GM19452 (cell line): Measurements from ENCODE around the gene TECTA.
"Not testable (repeated sequence)": the region's sequence is repeated elsewhere in the genome, so short reads cannot be mapped to it uniquely, and the experiment has no call there.

Experiments used
- ATAC-seq: cut with Tn5 transposase; IDR thresholded peaks from one replicate; pipeline ENCODE4 v1.9.1; 2021; ENCODE audit not compliant: unreplicated experiment

Gene TECTA

DNA sequence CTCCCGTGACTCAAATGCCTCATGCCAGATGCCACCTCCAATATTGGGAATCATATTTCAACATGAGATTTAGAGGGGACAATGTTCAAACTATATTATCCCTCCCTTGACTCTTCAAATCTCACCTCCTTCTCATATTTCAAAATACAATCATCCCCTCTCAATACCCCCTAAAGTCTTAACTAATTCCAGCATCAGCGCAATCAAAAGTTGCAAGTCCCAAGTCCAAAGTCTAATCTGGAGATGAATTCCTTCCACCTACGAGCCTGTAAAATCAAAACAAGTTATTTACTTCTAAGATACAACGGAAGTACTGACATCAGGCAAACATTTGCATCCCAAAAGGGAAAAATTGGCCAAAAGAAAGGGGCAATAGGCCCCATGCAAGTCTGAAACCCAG lies 124.3 kb downstream of the TECTA start:
- ATAC-seq, result no peak

DNA sequence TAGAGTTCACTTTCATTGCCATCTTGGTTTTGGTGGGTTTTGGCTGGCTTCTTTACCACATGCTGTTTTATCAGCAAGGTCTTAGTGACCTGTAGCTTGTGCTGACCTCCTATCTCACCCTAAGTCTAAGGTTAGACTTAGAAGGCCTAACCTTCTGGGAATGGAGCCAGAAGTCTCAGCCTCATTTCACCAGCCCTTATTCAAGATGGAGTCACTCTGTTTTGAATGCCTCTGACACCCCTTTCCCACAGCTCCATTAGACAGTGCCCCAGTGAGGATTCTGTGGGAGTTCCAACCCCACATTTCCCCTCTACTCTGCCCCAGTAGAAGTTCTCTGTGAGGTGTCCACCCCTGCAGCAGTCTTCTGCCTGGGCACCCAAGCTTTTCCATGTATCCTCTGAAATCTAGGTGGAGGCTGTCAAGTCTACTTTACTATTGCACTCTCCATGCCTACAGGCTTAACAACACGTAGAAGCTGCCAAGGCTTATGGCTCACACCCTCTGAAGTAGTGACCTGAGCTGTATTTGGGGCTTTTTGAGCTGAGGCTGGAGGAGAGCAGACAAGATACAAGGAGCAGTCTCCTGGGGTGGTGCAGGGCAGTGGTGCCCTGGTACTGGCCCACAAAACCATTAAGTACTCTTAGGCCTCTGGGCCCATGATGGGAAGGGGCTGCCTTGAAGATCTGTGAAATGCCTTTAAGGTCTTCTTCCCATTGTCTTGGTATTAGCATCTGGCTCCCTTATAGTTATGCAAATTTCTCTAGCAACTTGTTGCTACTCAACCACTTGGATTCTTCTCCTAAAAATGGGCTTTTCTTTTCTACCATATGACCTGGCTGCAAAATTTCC lies 125.6 kb downstream of the TECTA start:
- no peak for ATAC-seq

DNA sequence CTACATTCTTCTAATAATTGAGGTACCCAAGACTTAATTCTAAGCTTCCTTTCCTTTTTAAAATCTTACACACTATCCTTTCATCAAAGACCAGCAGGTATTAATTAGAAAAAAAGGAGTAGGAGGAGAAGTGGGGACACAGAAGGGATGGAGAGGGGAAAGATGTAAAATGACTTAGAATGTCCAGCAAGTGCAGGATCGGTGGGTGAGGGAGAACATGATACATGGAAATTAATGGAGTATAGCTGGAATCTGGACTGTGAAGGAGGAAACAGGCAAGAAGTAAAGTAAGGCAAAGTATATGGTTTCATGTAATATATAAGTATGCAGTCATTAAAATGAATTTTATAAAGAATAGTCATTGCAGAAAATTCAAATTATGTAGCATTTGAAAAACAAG lies 127.8 kb downstream of the TECTA start:
- no peak for ATAC-seq

DNA sequence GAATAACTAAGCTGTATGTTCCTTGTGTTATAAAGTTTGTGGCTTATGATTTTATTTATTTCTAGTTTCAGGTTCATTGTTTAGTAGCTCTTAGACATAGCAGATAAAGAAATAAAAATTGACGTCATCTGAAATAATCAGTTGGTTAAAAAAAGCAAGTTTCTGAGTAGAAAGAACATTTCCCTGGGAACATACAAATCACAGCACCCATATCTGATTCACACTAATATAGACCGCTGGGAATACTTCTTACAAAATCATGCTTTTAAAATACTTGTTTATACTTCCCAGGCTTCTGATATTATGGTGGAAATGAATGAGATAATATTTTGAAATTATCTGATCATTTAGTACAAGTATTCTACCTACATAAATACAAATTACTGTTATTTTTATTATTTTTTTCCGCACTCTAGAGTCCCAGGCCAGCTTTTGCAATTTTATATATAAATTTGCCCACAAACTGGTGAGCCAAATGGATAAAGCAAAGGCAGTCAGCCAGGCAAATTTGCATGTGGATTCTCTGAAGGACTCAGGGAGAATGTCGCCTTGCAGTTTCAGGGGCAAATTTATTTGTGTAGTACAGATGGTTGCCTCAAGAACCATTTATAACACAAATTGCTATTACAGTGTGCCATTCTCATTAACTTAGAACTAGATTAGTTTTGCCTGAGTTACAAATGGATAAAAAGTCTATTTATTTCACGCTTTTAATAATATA lies 128.6 kb downstream of the TECTA start:
- no peak for ATAC-seq

DNA sequence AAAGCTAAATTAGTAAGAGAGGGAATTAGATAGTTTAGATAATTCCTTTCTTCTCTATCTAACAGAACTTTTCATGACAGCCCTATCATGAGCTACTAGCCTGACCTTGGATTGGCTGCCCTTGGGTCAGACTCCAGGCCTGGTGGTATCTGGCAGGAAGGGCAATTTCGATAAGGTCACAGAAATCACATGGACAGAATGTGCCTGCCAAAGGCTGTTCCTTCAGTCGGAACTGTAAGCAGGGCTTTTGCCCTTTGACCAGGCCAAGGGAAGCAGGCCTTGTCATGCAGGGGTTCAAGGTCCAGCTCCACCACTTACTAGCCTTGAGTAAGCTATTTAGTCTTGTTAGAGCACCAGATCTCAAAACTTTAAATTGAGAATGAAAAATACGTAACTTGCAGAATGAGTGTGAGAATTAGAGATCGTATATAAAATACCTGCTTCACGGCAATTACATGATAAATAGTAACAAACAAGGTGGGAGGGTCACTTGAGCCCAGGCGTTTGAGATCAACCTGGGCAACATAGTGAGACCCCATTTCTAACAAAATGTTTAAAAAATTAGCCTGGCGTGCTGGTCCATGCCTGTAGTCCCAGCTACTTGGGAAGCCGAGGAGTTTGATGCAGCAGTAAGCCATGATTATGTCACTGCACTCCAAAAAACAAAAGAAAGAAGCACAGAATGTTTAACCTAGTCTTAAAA lies 130.7 kb downstream of the TECTA start:
- ATAC-seq, result no peak

DNA sequence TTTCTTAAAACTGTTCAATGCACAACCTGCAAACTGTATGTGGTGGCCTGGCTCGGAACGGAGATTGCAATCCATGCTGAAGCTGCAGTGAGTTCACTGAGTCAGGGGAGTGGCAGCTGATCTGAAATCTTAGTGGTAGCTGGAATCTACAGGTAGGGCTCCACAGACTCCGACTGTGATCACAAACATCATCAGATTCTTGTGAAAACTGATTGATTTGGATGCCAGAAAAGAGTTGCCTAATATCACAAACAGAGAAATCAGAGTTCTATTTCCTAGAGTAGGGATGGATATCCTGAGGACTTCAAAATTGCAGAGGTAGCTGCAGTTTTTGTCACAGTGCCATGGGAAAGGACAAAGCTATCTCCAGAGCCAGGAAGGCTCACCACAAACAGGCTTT lies 134.0 kb downstream of the TECTA start:
- no peak for ATAC-seq

DNA sequence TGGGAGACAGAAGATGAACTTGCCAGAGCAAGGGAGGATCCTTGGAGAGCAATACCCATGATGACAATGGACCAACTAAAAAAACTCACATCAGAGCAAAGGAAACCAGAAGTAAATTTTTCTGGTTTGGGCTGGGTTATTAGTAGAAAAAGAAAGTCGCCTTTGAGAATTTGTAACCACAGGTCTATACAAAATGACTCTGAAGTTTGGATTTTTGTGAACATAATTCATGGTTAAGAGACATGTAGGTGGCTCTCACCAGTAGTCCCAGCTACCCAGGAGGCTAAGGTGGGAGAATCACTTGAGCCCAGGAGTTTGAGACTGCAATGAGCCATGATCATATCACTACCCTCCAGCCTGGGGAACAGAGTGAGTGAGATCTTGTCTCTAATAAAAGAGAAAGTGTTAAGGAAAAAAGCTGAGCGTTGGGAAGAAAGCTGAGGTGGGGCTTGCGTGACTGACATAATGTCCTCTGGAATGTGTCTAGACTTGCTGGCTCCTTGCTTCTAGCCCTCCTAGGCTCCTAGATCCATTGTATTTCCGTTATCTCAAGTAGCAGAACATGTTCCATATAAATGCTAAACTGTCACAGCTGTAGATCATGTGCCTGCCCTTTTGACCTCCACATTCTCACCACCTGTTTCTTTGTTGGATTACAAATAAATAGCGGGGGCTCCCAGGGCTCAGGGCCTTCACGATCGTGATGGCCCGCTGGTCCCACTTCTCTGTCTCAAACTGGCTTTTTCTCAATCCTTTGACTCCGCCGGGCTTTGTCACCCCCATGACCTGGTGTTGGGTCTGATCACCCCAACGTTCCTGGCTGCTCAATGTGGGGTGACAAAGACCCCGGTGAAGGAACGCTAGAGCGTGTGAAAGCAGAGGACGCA lies 135.3 kb downstream of the TECTA start:
- ATAC-seq, result peak; percentile 65

DNA sequence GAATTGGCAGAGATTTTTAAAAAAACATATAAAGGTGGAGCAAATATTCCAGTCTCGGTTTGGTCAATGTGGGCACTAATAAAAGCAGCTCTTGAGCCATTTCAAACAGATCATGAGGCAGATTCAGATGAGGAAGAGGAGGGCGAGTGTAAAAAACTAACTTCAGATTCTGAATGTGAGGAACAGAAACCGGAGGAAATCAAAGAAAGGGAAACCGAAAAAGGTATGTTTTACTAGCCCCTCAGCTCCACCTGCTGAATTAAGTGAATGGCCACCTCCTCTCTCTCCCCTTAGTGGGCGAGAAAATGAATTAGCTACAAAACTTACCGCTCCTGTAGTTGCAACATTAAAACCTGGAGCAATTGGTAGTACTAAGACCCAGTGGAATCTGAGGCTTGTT lies 136.2 kb downstream of the TECTA start:
- not testable (repeated sequence) for ATAC-seq

DNA sequence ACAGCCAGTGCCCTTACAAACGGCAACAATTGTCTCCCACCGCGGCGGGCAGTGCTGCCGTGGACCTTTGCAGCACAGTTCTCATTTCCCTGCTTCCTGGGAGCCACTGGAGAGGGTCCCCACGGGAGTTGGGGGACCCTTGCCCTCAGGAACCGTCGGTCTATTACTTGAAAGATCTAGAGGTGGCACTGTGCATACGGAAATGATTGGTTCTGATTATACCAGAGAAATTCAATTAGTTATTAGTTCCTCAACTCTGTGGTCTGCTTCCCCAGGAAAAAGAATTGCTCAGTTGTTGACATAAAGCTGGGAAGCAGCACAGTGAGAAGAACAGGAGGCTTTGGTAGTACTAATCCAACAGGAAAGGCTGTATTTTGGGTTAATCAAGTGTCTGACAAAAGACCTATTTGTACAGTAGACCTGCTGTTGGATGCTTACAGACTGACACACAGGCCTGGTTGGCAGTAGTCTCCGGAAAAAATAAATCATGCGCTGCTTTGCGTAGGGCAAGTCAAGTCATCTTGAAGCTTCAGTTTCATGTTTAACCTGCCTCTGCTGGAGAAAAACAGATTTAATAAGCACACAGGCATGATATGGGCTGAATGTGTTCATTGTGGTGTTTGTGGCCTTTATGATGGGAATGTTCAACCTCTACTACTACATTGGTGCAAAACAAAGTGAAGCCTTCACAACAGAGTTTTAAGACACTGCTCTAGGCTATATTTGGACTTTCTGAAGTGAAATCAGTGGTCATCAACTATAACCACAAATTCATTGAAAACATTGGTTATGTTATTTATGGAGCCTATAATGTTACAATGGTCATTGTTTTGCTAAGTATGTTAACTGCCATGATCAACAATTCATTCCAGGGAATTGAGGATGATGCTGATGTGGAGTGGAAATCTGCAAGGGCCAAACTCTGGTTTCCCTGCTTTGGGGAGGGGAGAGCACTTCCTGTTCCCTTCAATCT lies 136.9 kb downstream of the TECTA start:
- no peak for ATAC-seq

DNA sequence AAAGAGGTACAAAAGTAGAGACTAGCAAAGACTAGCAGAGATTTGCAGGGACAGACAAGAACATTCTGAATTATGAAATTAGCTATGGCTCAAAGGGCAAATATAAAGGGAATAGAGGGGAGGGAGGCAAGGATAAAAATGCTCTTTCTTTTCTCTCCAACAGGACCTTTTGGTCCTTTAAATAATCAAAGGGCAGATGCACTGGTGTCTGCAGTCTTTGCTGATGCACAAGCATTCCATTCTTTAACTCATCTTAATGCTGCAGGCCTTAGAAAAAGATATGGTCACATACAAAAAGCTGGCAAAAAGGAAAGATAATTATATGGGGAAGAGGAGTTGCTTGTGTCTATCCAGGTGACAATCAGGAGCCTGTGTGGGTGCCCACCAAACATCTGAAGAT lies 137.9 kb downstream of the TECTA start:
- no peak for ATAC-seq

DNA sequence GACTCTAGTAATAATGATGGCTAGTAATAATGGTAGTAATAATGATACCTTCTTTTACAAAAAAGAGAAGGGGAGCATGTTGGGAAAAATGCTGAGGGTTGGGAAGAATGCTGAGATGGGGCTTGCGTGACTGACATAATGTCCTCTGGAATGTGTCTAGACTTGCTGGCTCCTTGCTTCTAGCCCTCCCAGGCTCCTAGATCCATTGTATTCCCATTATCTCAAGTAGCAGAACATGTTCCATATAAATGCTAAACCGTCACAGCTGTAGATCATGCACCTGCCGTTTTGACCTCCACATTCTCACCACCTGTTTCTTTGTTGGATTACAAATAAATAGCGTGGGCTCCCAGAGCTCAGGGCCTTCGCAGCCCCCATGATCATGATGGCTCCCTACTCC lies 139.0 kb downstream of the TECTA start:
- not testable (repeated sequence) for ATAC-seq

DNA sequence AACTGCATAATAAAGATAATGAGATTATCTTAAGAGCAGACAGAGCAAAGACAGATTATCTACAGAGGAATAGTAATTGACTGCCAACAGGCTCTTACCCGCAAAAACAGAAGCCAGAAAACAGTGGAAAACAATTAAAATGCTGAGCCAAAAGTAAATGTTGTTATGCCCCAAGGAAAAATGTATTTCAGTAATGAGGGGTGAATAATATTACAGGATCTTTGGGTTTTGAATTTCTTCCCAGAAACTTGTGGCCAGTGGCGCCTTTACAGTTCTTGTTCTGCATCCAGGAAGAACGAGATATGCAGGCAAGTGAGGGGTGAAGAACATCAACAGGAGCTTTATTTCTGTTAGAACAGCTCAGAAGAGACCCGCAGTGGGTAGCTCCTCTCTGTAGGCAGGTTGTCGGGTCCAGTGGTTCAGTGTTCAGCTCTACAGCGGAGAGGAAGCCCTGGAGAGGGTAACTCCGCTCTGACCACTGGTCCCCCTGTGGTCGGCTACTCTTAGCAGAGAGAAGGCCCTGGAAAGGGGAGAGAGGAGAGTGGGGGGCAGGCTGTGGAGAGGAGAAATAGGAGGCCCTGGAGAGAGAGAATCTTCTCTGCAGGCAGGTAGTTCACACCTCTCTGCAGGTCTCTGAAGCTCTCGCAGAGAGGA lies 139.7 kb downstream of the TECTA start:
- ATAC-seq, result no peak
